ENCODE results near the gene SPSB3.

Gene SPSB3

GRCh38 chr16:1788708-1789100, 6.3 kb upstream of the SPSB3 start:
- DNase-seq (ENCODE audit: low read depth): no peak

DNA sequence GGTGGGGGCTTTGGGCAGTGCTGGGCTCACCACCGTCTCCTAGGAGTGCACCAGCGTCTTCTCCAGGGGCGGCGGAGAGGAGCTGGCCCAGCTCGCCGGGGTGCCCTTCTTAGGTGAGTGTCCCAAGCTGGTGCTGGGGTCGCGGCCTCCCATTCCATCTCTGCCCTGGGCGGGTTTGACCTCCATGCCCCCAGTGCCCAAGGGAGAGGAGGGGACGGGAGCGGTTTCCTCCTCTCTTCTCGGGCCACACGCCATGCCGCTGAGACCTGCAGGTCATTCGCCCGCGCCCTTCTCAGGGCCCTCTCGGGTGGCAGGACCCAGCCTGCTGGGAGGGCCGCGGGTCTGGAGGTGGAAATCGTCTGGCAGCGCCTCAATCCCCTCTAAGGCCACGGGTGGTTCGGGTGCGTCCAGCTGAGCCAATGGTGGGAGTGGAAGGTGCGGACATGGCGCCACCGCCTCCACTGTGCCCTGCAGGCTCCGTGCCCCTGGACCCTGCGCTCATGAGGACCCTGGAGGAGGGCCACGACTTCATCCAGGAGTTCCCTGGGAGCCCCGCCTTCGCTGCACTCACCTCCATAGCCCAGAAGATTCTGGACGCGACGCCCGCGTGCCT, 5.8 kb upstream of the SPSB3 start:
- DNase-seq (ENCODE audit: low read depth): no peak

DNA sequence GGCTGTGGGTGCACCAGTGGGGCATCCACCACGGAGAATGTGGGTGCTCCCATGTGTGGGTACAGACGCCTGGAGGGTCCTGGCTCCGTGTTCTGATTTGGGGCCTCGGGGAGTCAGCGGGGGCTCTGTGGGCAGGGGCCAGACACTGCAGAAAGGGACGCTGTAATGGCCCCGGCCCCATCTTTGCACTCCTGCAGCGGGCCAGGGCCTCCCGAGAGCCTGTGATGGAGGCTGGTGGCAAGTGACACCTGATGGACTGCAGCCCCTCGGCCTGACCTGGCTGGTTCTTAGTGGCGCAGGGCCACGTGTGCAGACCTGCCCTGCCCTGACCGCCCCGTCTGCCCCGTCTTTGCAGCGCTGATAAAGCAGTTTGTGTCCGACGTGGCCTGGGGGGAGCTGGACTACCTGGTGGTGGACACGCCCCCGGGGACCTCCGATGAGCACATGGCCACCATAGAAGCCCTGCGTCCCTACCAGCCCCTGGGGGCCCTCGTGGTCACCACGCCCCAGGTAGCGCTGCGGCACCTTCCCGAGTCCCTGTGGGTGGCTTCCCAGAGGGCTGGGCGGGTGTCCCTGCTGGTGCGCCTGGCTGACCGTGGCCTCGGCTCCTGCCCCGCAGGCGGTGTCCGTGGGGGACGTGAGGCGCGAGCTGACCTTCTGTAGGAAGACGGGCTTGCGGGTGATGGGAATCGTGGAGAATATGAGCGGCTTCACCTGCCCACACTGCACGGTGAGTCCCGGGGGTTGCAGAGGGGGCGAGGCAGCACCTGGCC, 5.1 kb upstream of the SPSB3 start:
- DNase-seq (ENCODE audit: low read depth): no peak

DNA sequence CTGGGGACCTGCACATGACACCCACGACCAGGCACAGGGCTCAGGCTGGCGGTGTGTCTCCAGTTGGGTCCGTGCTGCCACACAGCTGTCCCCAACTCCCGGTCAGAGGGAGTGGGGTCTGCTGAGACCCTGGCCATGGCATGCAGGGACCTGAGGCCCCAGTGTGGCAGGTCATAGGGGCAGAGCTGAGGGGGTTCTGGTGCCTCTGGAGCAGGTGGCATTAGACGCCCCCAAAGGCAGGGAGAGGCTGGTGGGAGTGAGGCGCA, 4.6 kb upstream of the SPSB3 start:
- DNase-seq (ENCODE audit: low read depth): no peak

- no peak for DNase-seq (ENCODE audit: low read depth)
These were observed 4.1 kb upstream of the SPSB3 start for GRCh38 chr16:1786242-1787055.

DNA sequence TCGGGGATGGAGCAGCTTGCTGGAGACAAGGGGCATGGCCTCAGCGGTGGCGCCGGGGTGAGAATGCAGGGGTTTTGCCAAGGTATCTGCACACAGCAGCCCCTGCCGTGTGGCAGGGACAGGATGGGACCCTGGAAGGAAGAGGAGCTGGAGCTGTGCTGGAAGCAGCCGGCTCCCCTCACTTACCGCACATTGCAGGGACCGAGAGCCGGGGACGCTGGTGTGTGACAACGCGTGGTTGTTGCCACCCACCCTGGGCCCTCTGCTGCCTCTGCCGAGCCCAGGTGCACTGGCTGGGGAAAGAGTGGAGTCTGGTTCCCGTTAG, 3.4 kb upstream of the SPSB3 start:
- DNase-seq (ENCODE audit: low read depth): no peak

- no peak for DNase-seq (ENCODE audit: low read depth)
These were observed 2.8 kb upstream of the SPSB3 start for GRCh38 chr16:1784977-1785845.

GRCh38 chr16:1781758-1782407, 488 bp downstream of the SPSB3 start:
- DNase-seq (ENCODE audit: low read depth): no peak

- no peak for DNase-seq (ENCODE audit: low read depth)
These were observed 1.1 kb downstream of the SPSB3 start for GRCh38 chr16:1781254-1781653.

GRCh38 chr16:1780677-1781072, 1.7 kb downstream of the SPSB3 start:
- DNase-seq (ENCODE audit: low read depth): no peak

DNA sequence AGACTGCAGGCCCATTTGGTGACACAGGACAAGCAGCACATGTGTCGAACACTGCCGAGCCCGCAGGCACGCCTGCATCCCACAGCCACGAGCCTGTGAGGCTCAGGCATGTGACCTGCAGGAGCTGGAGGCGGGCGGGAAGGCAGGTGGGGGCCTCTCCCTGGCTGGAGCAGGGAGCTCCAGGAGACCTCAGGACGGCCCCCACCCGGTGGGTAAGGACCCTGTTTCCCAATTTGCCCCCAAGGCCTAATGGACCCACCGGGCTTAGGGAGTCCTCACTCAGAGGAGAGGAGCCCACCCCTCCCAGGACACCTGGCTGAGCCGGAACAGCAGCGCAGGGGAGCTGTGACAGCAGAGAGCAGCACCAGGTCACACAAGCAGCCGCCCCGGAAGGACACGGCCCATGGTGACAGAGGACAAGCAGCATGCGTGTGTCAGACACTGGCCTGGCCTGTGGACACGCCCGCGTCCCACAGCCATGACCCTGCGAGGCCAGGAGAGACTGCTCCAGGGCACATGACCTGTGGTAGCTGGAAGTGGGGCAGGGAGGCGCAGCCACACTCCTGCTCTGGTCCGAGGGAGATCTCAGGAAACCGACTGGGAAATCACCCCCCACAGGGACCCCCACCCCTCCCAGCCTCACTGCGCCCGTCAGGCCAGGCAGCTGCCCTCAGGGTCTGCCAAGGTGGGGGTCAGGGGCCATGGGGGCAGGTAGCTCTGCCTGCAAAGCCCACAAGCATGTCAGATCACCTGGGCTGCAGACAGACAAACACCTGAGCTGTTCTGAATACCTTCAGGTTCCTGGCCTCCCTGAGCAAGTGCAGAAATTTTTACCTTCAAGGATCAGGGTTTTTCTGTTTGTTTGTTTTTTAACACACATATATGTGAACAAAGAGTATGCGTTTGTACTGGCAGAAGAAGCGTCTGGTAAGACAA, 2.4 kb downstream of the SPSB3 start:
- DNase-seq (ENCODE audit: low read depth): no peak

GRCh38 chr16:1779234-1779701, 3.1 kb downstream of the SPSB3 start:
- no peak for DNase-seq (ENCODE audit: low read depth)

DNA sequence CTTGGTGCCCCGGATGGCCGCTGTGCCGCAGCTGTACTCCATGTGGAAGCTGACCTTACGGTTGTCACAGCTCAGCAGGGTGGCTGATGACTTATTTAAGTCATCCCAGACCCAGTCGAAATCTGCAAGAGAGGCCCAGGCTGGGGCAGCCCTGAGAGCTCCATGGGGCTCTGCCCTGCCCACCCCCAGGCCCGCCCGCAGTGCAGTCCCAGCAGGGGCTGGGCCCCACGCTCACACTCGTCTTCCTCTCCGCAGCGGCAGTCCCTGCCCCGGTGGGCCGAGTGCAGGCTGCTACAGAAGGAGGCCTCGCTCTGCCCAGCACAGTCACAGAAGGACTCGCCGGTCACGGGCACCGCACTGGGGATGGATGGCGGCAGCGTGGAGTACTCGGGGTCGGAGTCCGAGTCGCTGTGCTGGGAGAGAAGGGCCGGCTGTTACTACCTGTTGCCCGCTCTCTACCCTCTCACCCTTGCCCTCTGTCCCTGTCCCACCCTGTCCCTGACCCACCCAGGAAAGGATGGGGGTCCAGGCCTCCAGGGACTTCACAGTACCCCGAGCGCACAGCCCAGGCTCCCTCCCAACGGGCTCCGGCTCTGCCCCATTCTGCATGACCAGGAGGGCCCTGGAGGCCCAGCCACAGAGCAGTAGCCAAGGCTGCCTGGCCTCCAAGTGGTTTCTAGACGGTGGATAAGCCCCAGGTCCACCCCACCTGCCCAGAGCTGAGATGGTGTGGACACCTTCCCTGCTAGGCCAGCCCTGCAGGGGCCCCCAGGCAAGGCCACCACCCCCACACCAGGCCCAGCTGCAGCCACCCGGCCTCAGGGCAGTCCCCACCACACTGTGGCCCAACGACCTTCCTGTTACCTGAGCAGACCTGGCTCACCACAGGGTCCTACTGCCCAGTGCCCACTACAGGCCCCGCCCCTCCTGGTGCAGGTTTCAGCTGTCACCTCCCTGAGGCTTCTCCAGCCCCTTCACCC, 3.9 kb downstream of the SPSB3 start:
- DNase-seq (ENCODE audit: low read depth): no peak

DNA sequence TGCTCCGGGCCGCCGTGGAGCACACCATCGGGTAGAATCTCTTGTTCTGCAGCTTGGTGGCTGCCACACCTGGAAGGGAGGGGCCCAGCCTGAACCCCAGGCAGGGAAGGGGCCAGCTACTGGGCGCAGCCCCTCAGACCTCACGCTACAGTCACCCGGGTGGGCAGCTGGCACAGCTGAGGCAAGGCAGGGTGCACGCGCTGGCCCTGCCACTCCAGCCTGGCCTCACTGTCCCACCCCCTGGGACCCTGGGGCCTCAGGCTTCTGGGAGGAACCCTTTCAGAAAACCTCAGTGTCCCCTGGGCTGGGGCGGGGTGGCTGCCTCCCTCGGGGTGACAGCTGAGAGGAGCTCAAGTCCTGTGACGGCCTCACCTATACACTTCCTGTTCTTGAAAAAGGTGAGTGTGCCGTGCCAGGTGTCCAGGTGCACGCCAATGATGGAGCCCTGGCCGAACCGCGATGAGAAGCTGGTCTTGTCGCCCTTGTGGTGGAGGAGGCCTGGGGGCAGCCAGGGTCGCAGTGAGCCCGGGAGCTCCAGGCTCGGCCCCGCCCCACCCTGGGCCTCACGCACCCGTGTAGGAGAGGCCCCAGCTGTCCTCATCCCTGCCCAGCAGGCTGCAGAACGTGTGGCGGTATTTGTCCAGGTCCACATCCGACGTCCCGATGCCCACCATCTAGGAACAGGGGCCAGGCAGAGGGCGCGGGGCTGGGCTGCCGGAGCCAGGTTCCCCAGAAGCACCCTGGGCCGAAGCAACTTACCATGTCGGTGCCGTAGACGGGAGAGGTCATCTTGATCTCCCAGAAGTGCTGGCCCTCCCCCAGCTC, 4.8 kb downstream of the SPSB3 start:
- no peak for DNase-seq (ENCODE audit: low read depth)

DNA sequence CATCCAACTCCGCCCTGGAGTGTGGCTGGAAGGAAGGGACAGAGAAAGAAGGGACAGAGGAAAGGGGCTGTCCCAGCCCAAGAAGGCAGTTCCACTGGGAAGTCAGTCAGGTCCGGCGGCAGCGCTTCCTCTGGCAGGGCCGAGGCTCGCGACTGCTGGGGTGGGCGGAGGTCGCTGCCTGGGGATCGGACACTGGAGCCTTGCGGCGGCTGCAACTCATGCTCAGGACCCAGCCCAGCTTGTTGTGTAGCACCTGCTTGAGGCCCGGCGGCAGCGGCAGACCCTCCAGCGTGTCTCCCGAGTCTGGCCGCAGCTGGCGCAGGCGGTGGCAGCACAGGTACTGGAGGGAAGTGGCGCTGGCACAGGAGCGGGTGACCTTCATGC, 5.4 kb downstream of the SPSB3 start:
- DNase-seq (ENCODE audit: low read depth): no peak

DNA sequence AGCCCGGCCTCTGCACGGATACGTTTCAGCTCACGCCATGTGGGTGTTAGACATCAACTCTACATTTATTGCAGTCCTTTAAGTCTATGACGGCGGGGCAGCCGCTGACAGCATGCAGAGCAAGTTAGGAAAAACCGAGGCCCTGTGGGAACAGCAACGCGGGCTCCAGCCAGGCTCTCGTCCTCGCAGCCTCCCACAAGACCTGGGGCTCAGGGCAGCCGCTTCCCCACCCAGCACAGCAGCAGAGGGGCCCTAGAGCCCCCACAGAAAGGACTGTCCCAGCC, 5.8 kb downstream of the SPSB3 start:
- no peak for DNase-seq (ENCODE audit: low read depth)

GRCh38 chr16:1775846-1776671, 6.3 kb downstream of the SPSB3 start:
- DNase-seq (ENCODE audit: low read depth): no peak

Data from HS-5 (cell line).